Thyroid gland (tissue), 4 donors: ENCODE data around the gene ANLN.

ENCODE experiments used
- CTCF ChIP-seq, 6 experiments: fragments of 200-600 bp in 3 of 6; fragments of 450-650 bp in 3 of 6; sonication (generic) in 3 of 6; IDR thresholded peaks; one replicate each; pipeline ENCODE4 v1.5.1; 2016 to 2019; ENCODE audit warnings: antibody characterized with exemption in 6 of 6, mild to moderate bottlenecking in 2 of 6, inconsistent platforms in 1 of 6, moderate library complexity in 1 of 6
- POLR2A ChIP-seq, 2 donors: fragments of 450-650 bp; IDR thresholded peaks; one replicate each; pipeline ENCODE4 v1.6.1; 2017; ENCODE audit warnings: antibody characterized with exemption in 2 of 2, mild to moderate bottlenecking in 2 of 2, moderate library complexity in 1 of 2

DNA sequence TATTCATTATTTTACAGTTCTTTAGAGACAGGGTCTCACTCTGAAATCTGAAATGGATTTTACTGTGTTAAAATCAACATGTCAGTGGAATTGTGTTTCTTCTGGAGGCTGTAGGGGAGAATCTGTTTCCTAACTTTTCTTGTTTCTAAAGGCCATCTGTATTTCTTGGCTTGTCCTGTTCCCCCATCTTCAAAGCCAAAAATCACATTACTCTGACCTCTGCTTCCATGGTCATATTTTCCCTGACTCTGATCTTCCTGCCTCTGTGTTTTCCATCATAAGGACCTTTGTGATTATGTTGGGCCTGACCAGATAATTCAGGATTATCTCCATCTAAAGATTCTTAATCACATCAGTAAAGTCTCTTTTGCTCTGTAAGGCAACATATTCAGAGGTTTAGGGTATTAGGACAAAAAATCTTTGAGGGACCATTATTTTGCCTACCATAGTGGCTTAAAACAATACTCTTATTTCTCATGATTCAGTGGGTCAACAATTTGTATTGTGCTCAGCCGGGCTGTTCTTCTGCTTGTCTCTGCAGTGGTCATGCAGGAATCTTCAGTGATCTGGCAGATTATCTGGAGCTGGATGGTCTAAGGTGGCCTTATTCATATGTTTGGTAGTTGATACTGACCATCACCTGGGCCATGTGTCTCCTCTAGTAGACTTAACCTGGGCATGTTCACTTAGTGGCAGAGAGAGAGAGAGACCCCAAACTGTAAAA is 5.7 kb downstream of the ANLN start:
- no peak for TF ChIP-seq POLR2A (IDR thresholded peaks at IDR 0.05)
- no peak for TF ChIP-seq CTCF (IDR thresholded peaks at IDR 0.05)
